Measurements from ENCODE around the gene CAD.

DNA sequence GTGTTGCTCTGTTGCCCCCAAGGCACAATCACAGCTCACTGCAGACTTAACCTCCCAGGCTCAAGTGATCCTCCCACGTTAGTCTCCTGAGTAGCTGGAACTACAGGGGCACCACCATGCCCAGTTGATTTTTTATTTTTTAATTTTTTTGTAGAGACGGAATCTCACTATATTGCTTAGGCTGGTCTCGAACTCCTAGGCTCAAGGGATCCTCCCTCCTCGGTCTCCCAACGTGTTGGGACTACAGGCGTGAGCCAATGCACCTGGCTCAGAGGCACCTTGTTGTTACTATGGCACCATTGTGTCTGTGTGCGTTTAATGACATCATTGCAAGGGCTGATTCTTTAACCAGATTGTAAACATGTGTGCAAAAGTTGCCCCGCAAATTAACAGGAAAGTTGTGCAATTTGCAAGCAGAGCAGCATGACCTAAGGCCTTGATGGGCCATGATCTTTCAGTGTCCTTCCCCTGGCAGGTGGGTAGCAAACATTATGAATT is 45.8 kb upstream of the CAD start:
- TF ChIP-seq, protein P1, sequence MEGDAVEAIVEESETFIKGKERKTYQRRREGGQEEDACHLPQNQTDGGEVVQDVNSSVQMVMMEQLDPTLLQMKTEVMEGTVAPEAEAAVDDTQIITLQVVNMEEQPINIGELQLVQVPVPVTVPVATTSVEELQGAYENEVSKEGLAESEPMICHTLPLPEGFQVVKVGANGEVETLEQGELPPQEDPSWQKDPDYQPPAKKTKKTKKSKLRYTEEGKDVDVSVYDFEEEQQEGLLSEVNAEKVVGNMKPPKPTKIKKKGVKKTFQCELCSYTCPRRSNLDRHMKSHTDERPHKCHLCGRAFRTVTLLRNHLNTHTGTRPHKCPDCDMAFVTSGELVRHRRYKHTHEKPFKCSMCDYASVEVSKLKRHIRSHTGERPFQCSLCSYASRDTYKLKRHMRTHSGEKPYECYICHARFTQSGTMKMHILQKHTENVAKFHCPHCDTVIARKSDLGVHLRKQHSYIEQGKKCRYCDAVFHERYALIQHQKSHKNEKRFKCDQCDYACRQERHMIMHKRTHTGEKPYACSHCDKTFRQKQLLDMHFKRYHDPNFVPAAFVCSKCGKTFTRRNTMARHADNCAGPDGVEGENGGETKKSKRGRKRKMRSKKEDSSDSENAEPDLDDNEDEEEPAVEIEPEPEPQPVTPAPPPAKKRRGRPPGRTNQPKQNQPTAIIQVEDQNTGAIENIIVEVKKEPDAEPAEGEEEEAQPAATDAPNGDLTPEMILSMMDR (IDR thresholded peaks at IDR 0.05) = no peak
- TF ChIP-seq POLR2A (IDR thresholded peaks at IDR 0.05) (no peak), EP300 (IDR thresholded peaks at IDR 0.05) (no peak), POLR2AphosphoS5 (IDR thresholded peaks at IDR 0.05) (no peak)
